Central memory CD8-positive, alpha-beta T cell (primary cell): ENCODE data around the gene PPOX.

Source experiments
- ATAC-seq: fragments of 150-1000 bp; cut with Tn5 transposase; replicated peaks from 2 replicates; pipeline ENCODE4 v1.10.0; 2022; ENCODE audit warnings: mild to moderate bottlenecking, moderate FRiP score, moderate number of reproducible peaks; ENCODE audit not compliant: poor library complexity, severe bottlenecking; ENCODE audit errors: extremely low read depth
- DNase-seq, 2 donors: peaks; one replicate each; pipeline ENCODE4 v3.0.0; 2021; ENCODE audit warnings: low spot score in 2 of 2
- H3K27ac Mint-ChIP-seq: one replicate; pipeline ENCODE4 v1.8.0; 2022; ENCODE audit warnings: low read depth, mild to moderate bottlenecking, moderate library complexity, mixed read lengths
- H3K27me3 Mint-ChIP-seq: one replicate; pipeline ENCODE4 v1.8.0; 2022; ENCODE audit warnings: mixed read lengths
- H3K36me3 Mint-ChIP-seq: one replicate; pipeline ENCODE4 v1.8.0; 2022; ENCODE audit warnings: mild to moderate bottlenecking, moderate library complexity, mixed read lengths; ENCODE audit not compliant: insufficient read depth
- H3K4me1 Mint-ChIP-seq: one replicate; pipeline ENCODE4 v1.8.0; 2022; ENCODE audit warnings: mixed read lengths
- H3K4me3 Mint-ChIP-seq: one replicate; pipeline ENCODE4 v1.8.0; 2022; ENCODE audit warnings: mild to moderate bottlenecking, moderate library complexity, mixed read lengths
- H3K9me3 Mint-ChIP-seq: one replicate; pipeline ENCODE4 v1.8.0; 2022; ENCODE audit warnings: mixed read lengths

The PPOX gene

GRCh38 chr1:161214369-161214768 is 48.1 kb downstream of the PPOX start:
- H3K27me3 Mint-ChIP-seq: no peaks in the 10 kb centered on the region
- no peak overlapping the region for H3K27ac Mint-ChIP-seq
- H3K9me3 Mint-ChIP-seq: no peaks in the 10 kb centered on the region
- H3K36me3 Mint-ChIP-seq: peaks cover 55% of the 10 kb centered on the region
- H3K4me3 Mint-ChIP-seq: no peak overlapping the region
- peaks cover 32% of the 10 kb centered on the region for H3K4me1 Mint-ChIP-seq
- no peak for DNase-seq
- ATAC-seq: no peak

GRCh38 chr1:161215076-161215475 is 48.9 kb downstream of the PPOX start, which contains the start of gene FCER1G:
Gene FCER1G (plus strand): TSS chr1:161215295. CDS start chr1:161215322, 27 bp downstream.
- peak within 1 kb of the TSS; percentile 3 for H3K27ac Mint-ChIP-seq
- DNase-seq (no peak), ATAC-seq (no peak)
- H3K9me3 Mint-ChIP-seq: no peaks in the 10 kb centered on the region
- H3K27me3 Mint-ChIP-seq: no peaks in the 10 kb centered on the region
- peaks cover 25% of the 10 kb centered on the region for H3K4me1 Mint-ChIP-seq
- peak within 1 kb of the TSS; percentile 26 for H3K4me3 Mint-ChIP-seq
- H3K36me3 Mint-ChIP-seq: peaks cover 48% of the 10 kb centered on the region

DNA sequence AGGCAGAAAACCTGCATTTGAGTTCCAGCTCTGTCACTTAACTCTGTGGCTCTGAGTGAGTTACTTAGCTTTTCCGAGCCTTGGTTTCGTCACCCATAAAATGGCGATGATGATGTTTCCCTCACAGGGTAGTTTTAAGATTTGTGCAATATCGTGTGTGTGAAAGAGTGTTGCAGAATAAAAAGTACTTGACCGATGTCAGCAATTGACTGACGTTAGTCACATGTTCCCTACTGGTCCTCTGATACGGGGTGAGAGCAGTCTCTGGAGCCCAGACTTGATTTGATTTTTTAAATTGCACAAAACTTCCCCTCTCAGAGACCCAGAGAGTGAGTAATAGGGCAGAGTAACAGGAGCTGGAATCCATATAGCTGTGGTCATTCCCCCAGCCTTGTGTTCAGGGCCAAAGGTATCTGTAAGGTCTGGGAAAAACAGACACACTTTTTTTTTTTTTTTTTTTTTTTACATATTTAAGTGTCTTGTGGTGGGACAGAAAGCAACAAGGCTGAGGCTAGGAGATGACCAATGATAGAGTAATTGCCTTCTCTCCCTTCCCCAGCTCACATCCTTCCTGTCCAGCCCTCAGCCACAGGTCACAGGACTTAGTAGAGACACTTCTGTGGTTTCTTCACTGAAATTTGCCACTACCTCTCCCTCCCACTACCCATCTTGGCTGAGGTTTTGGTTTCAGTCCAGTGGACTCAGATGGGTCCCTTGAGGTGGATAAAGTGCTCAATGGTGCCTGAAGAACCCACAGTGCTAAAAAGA is 50.9 kb downstream of the PPOX start:
- Mint-ChIP-seq H3K36me3 (peaks cover 30% of the 10 kb centered on the region), H3K27ac (peak overlapping the region; percentile 3), H3K4me3 (peak overlapping the region; percentile 21), H3K4me1 (peaks cover 24% of the 10 kb centered on the region), H3K9me3 (no peaks in the 10 kb centered on the region), H3K27me3 (no peaks in the 10 kb centered on the region)
- ATAC-seq (no peak), DNase-seq (no peak)

- DNase-seq (no peak), ATAC-seq (no peak)
- H3K4me1 Mint-ChIP-seq: peaks cover 24% of the 10 kb centered on the region
These were observed 51.6 kb downstream of the PPOX start for GRCh38 chr1:161217831-161218230.

DNA sequence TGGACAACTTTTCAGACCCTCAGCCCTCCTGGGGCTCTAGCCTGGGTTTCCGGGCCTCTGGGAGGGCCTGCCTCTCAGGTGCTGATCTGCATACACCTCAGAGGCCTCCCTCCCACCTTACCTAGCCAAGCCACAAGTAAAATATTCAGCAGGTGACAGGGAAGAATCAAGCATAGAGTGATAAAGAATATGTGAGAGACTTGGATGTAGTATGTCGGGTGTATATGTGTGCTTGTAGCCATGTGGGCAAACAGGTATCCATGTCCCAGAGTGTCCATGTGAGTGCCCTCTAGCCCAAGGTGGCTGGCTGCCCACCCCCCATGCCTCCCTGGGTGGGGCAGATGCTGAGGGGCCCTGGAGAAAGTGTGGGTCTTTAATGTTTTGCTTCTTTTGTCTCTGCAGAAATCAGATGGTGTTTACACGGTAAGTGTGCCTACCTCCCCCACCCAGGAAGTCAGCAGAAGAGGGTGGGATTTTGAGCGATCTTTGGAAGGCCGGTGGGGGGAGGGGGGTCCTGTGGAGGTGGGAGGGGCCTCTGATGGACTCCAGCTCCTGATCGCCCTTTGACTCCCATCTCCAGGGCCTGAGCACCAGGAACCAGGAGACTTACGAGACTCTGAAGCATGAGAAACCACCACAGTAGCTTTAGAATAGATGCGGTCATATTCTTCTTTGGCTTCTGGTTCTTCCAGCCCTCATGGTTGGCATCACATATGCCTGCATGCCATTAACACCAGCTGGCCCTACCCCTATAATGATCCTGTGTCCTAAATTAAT is 52.3 kb downstream of the PPOX start:
- Mint-ChIP-seq H3K9me3 (no peaks in the 10 kb centered on the region), H3K27ac (peak overlapping the region; percentile 47), H3K27me3 (no peaks in the 10 kb centered on the region), H3K36me3 (peaks cover 18% of the 10 kb centered on the region), H3K4me3 (no peak overlapping the region), H3K4me1 (peaks cover 26% of the 10 kb centered on the region)
- ATAC-seq (no peak), DNase-seq (no peak)

More at GRCh38 chr1:161217831-161218230, 51.6 kb downstream of the PPOX start:
- H3K9me3 Mint-ChIP-seq: no peaks in the 10 kb centered on the region
- no peaks in the 10 kb centered on the region for H3K27me3 Mint-ChIP-seq
- no peak overlapping the region for H3K27ac Mint-ChIP-seq
- H3K4me3 Mint-ChIP-seq: no peak overlapping the region
- peaks cover 24% of the 10 kb centered on the region for H3K36me3 Mint-ChIP-seq

DNA sequence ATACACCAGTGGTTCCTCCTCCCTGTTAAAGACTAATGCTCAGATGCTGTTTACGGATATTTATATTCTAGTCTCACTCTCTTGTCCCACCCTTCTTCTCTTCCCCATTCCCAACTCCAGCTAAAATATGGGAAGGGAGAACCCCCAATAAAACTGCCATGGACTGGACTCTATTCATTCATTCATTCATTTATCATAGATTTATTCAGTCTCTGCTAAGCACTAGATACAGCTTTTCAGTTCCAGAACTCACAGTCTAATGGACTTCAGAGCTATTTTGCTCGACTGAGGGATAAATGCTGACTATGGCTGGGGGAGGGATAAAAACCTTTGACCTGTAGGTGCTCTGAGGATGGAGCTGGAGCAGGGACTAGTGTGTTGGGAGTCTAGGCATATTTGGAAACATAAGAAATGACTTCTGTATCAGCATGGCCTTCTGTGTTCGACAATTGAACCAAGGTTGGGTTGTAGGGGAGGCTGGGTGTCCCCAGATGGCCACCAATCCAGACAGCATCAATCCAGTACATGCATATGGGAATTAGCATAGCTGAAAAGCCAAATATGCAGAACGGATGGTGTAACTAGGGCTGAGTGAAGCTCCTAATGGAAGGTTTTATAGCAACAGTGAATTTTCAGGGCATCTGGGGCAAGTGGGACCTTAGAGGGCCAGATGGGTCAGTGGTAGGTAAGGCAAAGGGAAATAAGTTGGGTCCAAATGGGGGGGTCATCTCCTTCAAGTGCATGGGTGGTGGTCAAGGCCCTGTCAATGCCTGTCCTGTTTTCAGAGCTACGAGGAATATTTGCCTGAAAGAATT is 53.1 kb downstream of the PPOX start:
- no peaks in the 10 kb centered on the region for H3K9me3 Mint-ChIP-seq
- H3K27ac Mint-ChIP-seq: no peak overlapping the region
- H3K4me3 Mint-ChIP-seq: no peak overlapping the region
- H3K4me1 Mint-ChIP-seq: peaks cover 33% of the 10 kb centered on the region
- ATAC-seq: no peak
- H3K36me3 Mint-ChIP-seq: peaks cover 10% of the 10 kb centered on the region
- no peak for DNase-seq
- no peaks in the 10 kb centered on the region for H3K27me3 Mint-ChIP-seq

DNA sequence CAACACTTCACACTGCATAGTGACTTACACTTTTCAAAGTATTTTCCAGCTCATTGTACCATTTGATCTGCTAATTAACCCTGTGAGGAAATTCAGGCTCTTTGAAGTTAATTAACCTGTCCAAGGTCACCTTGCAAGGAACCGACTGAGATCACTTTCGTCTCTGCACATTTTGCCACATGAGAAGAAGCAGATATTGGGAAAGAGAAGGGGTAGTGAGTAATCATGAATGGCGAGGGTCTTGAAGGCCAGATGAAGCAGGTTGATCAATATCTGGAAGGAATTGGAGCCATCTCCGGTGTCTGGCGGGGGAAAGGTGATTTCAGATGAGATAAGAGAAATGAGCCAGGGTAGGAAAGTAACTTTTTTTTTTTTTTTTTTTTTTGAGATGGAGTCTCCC is 53.8 kb downstream of the PPOX start:
- Mint-ChIP-seq H3K4me3 (no peak overlapping the region), H3K27me3 (no peaks in the 10 kb centered on the region), H3K36me3 (peaks cover 4% of the 10 kb centered on the region), H3K27ac (no peak overlapping the region), H3K9me3 (no peaks in the 10 kb centered on the region), H3K4me1 (peaks cover 33% of the 10 kb centered on the region)
- no peak for DNase-seq
- no peak for ATAC-seq
